Right ventricle myocardium superior (tissue), 1 donor: Measurements from ENCODE around the gene CREBZF. TPM values are rescaled to one million over a fixed set of nuclear protein-coding genes. Genes with fewer than 3 reads are reported as not detected.
"Not testable (repeated sequence)": the region's sequence is repeated elsewhere in the genome, so short reads cannot be mapped to it uniquely, and the experiment has no call there.

ENCODE experiments used
- ATAC-seq: fragments of 200-7000 bp; cut with Tn5 transposase; one replicate; pipeline ENCODE4 v1.9.1; 2020; ENCODE audit warnings: mild to moderate bottlenecking; ENCODE audit not compliant: poor library complexity
- DNase-seq: peaks from one replicate; pipeline ENCODE4 v3.0.0-alpha.2; 2020
- intact Hi-C: fragments of 100-400 bp; cut with DNase I; formaldehyde crosslinking; loops from one replicate; pipeline ENCODE4 v1.11.2; 2022
- total RNA-seq: library from RNA; stranded (reverse); fragmentation: NEBNext Ultra II Directional; extraction: Animal tissue kit (Norgen Biotek cat#: 25700); gene quantifications from one replicate; pipeline ENCODE4 v1.2.1, GENCODE V29; 2021
- donor health status: DM: no; HTN: yes; CAD: no; lungs with severe emphysema.

Gene CREBZF
- total RNA-seq, 1 donor from 2014 or later, result 11.2 TPM

DNA sequence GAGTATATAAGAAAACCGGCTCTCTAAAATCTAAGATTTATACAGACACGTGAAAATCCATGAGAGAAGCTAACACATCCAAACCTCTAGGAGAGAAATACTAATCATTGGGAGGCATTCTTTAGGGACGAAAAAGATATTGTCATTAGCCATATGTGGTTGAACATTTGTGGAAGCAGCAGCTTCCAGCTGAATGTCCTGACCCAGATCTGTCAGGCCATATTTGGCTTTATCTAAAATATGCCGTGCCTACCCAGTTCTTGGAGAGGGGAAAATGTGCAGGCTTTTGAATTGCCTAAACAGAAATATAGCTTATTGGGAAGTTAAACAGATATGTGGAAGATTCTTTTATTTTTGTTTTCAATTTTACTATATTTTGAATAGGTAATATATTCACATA lies 14.6 kb upstream of the CREBZF start:
- intact Hi-C loops, result no loop called here
- ATAC-seq (no peak), DNase-seq (no peak)

DNA sequence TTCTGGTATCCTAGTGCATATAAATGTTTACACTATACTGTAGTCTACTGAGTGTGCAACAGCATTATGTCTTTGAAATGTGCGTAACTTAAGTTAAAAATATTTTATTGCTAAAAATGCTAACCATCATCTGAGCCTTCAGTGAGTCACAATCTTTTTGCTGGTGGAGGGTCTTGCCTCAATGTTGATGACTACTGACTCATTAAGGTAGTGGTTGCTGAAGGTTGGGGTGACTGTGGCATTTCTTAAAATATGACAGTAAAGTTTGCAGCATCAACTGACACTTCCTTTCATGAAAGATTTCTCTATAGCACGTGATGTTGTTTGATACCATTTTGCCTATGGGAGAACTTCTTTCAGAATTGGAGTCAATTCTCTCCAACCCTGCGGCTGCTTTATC lies 8.5 kb upstream of the CREBZF start:
- ATAC-seq, result no peak
- intact Hi-C loops, result no loop called here
- DNase-seq, result no peak

DNA sequence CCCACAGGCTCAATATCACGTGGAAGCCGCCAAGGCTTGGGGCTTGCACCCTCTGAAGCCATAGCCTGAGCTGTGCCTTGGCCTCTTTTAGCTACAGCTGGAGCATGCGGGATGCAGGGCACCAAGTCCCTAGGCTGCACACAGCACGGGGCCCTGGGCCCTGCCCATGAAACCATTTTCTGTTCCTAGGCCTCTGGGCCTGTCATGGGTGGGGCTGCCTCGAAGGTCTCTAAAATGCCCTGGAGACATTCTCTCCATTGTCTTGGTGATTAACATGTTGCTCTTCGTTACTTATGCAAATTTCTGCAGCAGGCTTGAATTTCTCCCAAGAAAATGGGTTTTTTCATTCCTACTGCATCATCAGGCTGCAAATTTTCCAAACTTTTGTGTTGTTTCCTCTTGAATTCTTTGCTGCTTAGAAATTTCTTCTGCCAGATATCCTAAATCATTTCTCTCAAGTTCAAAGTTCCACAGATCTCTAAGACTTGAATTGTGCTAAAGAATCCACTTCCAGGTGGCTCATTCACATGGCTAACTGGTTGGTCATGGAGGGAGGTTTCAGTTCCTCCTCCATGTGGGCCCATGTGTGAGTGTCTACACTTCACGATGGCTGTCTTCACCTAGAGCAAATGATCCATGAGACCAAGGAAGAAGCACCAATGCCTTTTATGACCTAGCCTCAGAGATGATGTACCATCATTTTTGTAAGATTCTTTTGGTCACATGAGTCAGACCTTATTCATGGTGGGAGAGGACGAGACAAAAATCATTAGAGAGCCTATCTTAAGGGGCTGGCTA lies 7.4 kb upstream of the CREBZF start:
- DNase-seq, result no peak
- intact Hi-C loops, result no loop called here
- no peak for ATAC-seq

DNA sequence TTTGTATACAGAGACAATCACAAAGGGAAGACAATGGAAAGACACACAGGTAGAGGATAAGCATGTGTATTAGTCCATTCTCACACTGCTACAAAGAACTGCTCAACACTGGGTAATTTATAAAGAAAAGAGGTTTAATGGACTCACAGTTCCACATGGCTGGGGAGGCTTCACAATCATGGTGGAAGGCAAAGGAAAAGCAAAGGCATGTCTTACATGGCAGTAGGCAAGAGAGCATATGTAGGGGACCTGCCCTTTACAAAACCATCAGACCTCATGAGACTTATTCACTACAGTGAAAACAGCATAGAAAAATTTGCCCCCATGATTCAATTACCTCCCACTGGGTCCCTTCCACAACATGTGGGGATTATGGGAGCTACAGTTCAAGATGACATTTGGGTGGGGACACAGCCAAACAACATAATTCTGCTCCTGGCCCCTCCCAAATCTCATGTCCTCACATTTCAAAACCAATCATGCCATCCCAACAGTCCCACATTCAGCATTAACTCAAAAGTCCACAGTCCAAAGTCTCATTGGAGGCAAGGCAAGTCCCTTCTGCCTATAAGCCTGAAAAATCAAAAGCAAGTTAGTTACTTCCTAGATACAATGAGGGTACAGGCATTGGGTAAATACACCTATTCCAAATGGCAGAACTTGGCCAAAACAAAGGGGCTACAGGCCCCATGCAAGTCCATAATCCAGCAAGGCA lies 6.2 kb upstream of the CREBZF start:
- intact Hi-C loops, result not testable (repeated sequence)

DNA sequence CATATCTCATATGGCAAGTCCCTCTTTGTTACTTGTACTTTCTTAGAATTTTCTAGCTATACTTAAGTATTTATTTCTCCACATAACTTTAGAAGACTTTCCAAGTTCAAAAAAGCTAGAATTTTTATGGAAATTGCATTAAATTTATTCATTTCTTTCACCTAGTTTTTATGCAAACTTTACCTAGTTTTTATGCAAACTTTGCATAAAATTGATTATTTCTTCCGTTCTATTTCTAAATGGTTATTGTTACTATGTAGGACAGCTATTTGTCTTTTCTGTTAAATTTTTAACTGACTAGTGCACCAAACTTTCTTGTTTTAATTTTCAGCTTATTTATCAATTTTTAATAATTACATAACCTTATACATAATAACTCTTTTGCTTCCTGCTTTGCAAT lies 3.2 kb upstream of the CREBZF start:
- ATAC-seq (no peak), DNase-seq (no peak)
- intact Hi-C loops, result no loop called here

More for the DNA sequence above, 6.2 kb upstream of the CREBZF start:
- DNase-seq, ATAC-seq: not testable (repeated sequence)

DNA sequence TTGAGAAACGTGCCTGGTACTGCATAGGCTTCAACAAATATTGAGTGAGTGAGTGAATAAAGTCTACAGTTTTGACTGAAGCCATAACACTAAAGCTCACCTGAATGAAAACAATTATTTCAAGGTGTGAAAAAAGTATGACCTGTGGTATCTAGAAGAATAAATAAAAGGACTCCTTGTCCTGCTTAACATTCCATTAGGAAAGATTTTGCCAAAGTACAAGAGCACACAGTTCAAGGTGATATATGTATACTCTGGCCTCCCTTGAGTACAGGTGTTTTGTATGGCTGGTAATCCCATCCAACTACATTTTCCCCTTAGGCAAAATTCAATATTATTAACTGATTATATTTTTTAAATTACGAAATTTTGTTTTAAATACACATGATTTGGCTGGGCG lies 1.8 kb upstream of the CREBZF start:
- no peak for ATAC-seq
- no peak for DNase-seq
- intact Hi-C loops, result no loop called here

DNA sequence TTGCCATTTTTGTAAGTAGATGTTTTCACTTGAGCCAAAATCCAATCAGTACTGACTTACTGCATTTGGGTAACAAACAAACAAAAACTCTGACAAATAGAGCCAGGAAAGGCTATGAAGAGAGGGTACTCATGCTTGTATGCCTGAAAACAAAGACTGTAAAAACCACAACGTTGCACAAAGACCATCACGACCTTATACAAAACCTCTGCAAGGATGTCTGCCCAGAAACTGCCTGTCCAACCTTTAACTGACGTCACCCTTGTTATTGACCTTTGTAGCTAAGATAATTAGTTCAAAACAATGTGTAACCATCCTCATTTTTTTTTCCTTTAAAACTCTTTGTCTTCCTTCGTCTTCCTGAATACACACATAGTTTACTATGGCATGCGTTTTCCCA lies 804 bp upstream of the CREBZF start:
- intact Hi-C loops, result loop anchor here (2.0 kb wide), 1 partner anchor 37 kb away; the partner anchor contains the start of gene TMEM126B
- ATAC-seq (no peak), DNase-seq (no peak)

DNA sequence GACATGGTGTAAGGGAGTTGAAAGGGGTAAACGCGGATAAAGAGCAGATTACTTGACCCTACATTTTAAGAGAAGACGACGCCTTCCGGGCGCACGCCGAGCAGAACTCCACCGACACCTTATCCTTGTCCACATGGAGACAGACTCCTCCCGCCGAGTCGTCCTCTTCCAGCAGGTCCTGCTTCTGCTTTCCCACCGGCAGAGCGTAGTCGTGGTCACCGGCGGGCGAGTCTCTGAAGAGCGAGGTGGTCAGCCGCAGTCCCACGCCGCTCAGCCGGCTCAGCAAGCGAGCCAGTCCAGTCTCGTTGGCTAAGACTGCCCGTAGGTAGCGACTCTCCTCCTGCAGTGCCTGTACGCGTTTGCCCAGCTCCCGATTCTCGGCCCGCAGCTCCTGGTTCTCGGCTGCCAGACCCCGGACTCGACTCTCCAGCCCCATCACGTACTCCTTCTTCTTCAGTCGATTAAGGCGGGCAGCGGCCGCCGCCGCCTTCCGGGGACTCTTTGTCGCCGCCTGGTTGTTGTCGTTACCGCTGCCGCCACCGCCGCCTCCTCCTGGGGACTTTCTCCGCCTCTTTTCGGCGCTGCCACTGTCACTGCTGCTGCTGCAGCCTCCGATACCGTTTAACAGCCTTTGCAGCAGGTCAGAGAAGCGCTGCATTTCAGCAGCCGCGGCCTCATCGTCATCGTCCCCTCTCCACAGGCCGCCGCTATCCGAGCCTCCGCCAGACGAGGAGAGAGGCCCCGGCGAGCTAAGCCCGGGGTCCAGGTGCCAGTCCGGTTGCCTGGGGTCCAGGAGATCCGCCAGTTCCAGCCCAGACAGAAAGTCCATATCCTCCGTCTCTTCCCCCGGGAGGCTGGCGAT lies 945 bp downstream of the CREBZF start:
- peak; percentile 85 for ATAC-seq
- DNase-seq, result peak; percentile 89
- intact Hi-C loops, result loop anchor here (2.0 kb wide), 1 partner anchor 35 kb away; the partner anchor contains the start of gene TMEM126B

DNA sequence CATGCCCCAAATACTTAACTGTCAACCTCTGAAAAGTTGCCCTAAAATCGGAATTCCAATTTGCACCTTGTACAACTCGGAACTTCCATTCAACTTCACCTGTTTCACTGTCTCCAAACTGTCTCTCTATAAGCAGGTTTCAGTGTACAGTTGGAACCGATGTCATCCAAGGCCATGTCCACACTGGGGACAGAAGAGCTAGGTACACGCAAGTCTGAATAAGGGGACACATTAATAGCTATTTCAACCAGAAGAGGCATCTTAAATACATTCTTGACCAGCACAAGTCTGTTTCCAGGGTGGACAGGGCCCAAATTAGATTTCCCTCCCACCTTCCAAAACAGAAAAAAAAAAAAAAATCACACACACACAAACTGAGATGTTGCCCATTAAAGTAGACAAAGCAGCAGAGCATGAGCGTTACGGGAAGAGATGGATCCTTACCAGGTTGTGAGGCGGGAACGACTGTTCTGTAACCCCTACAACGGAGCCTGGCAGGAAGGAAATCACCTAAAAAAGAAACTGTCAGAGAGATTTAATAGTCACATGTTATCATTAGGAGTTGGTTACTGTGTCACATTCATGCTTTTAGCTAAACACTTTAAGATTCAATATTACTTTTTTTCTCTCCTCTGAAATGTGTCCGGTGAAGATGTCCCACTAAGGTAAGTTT lies 1.7 kb downstream of the CREBZF start:
- DNase-seq (no peak), ATAC-seq (no peak)
- intact Hi-C loops, result no loop called here

DNA sequence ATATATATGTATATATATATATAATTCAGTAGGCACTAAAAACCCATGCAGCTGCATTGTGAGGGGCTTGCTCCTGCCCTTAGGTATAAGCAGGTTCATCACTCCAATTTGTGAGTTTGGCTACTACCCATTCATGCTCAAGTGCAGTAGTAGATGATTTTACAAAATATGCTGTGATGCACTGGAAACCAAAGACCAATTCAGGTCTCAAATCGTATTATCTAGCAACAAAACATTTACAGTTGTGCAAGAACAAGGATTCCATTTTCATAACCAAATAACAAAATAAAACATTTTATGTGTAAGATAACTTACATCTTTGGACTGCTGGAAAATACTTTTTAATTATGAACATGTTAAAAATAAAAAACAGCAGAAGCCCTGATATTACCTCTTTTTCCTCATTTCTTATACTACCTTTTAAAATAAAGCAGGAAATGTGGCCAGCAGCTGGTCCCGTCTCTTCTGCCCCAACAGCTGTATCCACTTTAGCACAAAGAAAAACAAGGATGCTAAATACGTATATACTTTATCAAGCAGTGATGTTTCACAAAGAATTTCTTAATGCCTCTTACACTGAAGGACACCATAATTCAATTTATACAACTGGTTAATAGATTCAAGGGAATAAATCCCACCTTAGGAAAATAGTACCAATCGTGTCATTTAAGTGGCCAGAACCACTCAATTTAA lies 2.8 kb downstream of the CREBZF start:
- DNase-seq (no peak), ATAC-seq (no peak)
- intact Hi-C loops, result no loop called here

DNA sequence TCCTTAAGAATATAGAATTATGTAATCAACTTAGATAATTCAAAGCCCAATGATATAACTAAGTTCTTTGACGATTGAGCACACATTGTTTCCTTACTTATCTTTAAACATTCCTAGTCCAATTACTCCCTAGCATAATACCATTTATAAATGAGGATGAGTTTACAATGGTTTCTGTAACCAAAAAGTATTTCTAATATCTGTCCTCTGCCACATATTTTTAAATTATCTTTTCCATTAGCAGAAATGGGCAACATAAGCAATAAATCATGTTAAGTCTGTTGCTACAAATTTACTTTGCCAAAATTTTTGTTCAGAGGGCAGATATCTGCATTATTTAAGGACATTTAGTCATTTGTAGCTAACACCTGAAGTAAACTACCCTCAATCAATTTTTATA lies 6.7 kb downstream of the CREBZF start:
- no peak for DNase-seq
- intact Hi-C loops, result no loop called here
- no peak for ATAC-seq

DNA sequence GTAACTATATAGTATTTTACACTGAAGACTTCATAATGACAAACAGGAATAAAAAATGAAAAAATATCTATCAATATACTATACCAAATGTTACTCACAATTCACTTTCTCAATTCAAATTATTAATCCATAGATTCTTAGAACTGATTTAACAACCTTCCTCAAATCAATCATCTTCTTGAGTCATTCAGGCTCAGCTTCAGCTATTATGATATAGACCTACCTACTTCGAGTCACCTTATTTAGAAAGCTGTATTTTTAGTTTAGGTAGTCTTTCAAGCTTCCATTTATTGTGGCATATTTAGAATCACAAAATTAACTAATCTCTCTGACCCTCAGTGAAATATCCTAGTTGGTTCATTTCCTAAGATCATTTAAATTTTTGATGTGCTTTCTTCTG lies 8.2 kb downstream of the CREBZF start:
- intact Hi-C loops, result no loop called here
- ATAC-seq (no peak), DNase-seq (no peak)

DNA sequence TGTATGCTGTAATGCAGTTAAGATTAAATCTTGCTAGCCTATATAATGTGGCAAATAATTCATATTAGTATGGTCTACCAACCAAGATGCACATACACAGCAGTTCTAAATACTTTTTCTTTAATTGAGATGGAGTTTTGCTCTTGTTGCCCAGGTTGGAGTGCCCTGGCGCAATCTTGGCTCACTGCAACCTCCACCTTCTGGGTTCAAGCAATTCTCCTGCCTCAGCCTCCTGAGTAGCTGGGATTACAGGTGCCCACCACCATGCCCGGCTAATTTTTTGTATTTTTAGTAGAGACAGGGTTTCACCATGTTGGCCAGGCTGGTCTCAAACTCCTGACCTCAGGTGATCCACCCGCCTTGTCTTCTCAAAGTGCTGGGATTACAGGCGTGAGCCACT lies 10.6 kb downstream of the CREBZF start:
- intact Hi-C loops, DNase-seq, ATAC-seq: not testable (repeated sequence)

DNA sequence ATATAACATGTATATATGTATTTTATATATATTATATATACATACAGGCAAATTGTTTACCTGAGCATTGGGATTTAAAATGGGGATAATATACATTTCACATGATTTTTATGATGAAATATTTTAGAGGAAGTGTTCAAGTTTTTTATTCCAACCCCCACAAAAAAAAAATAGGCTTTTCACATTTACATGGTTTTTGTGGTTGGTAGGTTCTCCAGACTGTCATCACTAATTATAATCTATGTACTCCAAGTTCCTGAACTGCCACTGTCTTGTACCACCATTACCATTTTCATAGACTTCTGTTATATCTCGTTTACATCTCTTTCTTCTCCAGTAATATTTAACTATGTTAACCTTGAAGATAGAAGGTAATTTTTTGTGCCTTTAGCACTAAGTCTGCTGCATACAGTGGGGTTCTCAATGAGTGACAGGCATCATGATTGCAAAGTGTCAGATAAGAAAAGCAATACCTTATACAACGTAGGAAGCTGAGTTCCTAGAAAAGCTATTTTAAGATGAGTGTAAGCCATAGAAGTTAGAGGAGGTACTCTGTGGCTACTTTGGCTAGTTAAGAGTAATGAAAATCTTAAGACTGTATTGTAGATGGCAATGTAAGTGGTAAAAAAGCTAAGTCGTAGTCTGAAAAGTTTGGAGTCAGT lies 12.0 kb downstream of the CREBZF start:
- ATAC-seq, result no peak
- DNase-seq, result no peak
- intact Hi-C loops, result no loop called here

DNA sequence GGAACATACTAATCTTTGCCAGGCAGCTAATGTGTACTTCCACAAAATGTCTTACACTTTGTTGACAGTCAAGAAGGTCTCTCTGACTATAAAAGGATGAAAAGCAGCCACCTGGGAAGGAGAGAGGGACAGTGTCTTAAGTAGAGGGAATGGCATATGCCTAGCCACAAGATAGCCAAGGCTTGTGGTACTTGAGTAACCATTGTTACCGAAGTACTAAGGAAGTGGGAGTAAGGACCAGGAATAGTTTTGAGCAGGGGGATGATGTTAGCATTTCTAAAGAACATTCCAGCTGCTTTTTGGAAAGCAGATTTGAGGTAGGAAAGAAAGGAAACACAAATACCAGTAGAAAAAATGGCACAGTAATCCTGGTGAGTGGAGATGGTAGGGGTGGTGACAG lies 13.8 kb downstream of the CREBZF start:
- intact Hi-C loops, result no loop called here
- no peak for ATAC-seq
- no peak for DNase-seq

DNA sequence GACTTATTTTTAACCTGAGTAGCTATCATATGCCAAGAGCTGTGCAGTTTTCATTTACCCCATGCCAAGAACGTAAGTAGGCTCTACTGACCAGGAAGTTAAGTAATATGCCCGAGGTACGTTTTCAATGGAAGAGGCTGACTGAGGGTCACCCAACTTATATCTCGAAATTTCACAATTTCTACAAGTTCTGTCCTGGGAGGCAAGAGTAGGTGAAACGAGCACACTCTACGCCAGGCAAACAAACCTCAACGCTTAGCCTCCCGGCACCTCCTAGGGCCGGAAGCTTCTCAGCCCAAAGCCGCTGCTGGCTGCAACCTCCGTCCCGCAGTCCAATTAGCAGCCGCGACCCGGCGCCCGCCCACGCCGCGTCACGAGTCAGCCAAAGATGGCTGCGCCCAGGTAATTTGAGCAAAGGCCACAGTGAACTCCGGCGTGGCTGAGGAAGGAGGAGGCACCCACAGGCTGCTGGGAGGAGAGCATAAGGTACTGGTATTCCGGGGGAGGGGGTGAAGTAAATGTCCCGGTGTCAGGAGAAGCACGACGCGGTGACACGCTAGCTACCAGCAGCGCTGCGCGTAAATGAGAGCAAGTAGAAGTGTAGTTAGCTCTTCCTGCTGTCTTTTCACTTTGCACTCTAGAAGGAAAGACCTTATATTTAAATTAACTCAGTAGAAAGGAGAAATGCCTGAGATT lies 17.2 kb downstream of the CREBZF start, which contains the start of gene TMEM126A:
Gene TMEM126A, plus strand, starts transcription at position 364 of the 696 bp plus-strand sequence. CDS start 2,289 bp downstream, outside the sequence.
- ATAC-seq, result peak; percentile 99
- intact Hi-C loops, result no loop called here
- peak; percentile 95 for DNase-seq

DNA sequence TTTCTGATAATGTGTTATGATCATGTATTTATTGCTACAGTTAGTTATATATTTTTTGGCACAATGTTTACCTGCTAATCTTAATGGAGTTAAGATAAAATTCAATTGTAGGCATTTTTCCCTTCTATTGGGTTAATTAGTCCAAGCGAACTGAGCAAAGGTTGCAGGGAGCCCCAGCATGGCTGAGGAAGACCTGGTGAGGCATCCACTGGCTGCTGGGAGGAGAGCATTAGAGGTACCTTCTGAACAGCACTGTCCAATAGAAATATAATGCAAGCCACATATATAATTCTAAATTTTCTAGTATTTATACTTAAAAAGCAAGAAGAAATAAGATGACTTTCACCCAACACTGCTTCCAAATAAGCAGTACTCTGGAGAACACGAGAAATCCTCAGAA lies 17.9 kb downstream of the CREBZF start:
- intact Hi-C loops, result no loop called here
- DNase-seq (no peak), ATAC-seq (no peak)
